Breast epithelium (tissue), 3 donors: ENCODE data around the gene NSMF.

ENCODE experiments used
- CTCF ChIP-seq, 3 donors: fragments of 450-650 bp; IDR thresholded peaks; one replicate each; pipeline ENCODE4 v1.5.1; 2016 to 2017; ENCODE audit warnings: antibody characterized with exemption in 3 of 3, mild to moderate bottlenecking in 3 of 3, moderate library complexity in 3 of 3
- POLR2A ChIP-seq: fragments of 450-650 bp; IDR thresholded peaks from one replicate; pipeline ENCODE4 v1.6.1; 2016; ENCODE audit warnings: antibody characterized with exemption, mild to moderate bottlenecking, moderate library complexity
- POLR2AphosphoS5 ChIP-seq, 3 donors: sonication (generic); formaldehyde crosslinking; IDR thresholded peaks; one replicate each; pipeline ENCODE4 v1.6.1; 2017; ENCODE audit warnings: antibody characterized with exemption in 3 of 3

- TF ChIP-seq CTCF (IDR thresholded peaks at IDR 0.05) (no peak), POLR2AphosphoS5 (IDR thresholded peaks at IDR 0.05) (no peak), POLR2A (no peak)
Observed at GRCh38 chr9:137476856-137477255, 17.7 kb upstream of the NSMF start.
